HepG2 (cell line): Measurements from ENCODE around the gene ABHD10. TPM values are rescaled to one million over a fixed set of nuclear protein-coding genes. Genes with fewer than 3 reads are reported as not detected.

ENCODE experiments used
- ATAC-seq: fragments of 200-7000 bp; cut with Tn5 transposase; 3 replicates; pipeline ENCODE4 v1.9.1; 2020; ENCODE audit warnings: mild to moderate bottlenecking, moderate library complexity
- BruUV-seq: library from RNA; stranded (reverse); fragments of 400-500 nt; replicated peaks from 2 replicates; lab custom pipeline; 2021; lab: Mats Ljungman, UMichigan
- CTCF ChIA-PET: fragments of 300-600 bp; formaldehyde crosslinking; extraction: SDS; loops from one replicate; lab custom pipeline; 2021; ENCODE audit warnings: low total read pairs, inconsistent platforms, low intra/inter-chr PET ratio; lab: Yijun Ruan, JAX
- POLR2A ChIA-PET: fragments of 350-600 bp; sonication (Branson Sonifier 250); formaldehyde crosslinking; loops from one replicate; lab custom pipeline; 2020; ENCODE audit warnings: antibody characterized with exemption, inconsistent platforms; lab: Yijun Ruan, JAX
- DNase-seq: peaks from one replicate; pipeline ENCODE4 v3.0.0-alpha.2; 2015; ENCODE audit warnings: low spot score
- FAIRE-seq: peaks from 3 replicates; lab custom pipeline; 2011; peaks lifted over from hg19 to GRCh38; lab: Jason Lieb, UNC
- H2AFZ ChIP-seq: one replicate; pipeline ENCODE4 v1.6.1; 2011; ENCODE audit warnings: low read length, inconsistent platforms
- H3K27ac ChIP-seq: fragments of 300-600 bp; 3 replicates; pipeline ENCODE4 v1.8.0; 2011; ENCODE audit warnings: mixed run types, mild to moderate bottlenecking, mixed read lengths, low read length, inconsistent platforms; ENCODE audit not compliant: insufficient read depth; ENCODE audit errors: extremely low read length
- H3K27me3 ChIP-seq, 2 experiments: fragments of 200-600 bp in 1 of 2; 2 replicates in 1 of 2; 3 replicates in 1 of 2; pipeline versions ENCODE4 v1.6.0 to v1.8.0; 2011; ENCODE audit warnings: low read length in 2 of 2, mild to moderate bottlenecking in 2 of 2, moderate library complexity in 2 of 2, inconsistent platforms in 1 of 2; ENCODE audit not compliant: insufficient read depth in 2 of 2, control insufficient read depth in 1 of 2
- H3K36me3 ChIP-seq, 2 experiments: fragments of 200-600 bp in 1 of 2; replicated peaks in 1 of 2; 2 replicates in 1 of 2; 3 replicates in 1 of 2; pipeline versions ENCODE4 v1.5.1 to v1.8.0; 2011; ENCODE audit warnings: low read length in 2 of 2, inconsistent platforms in 1 of 2; ENCODE audit not compliant: insufficient read depth in 2 of 2, control insufficient read depth in 1 of 2
- H3K4me1 ChIP-seq: 2 replicates; pipeline ENCODE4 v1.5.1; 2012; ENCODE audit warnings: low read length, inconsistent platforms; ENCODE audit not compliant: insufficient read depth
- H3K4me2 ChIP-seq: 2 replicates; pipeline ENCODE4 v1.6.0; 2011; ENCODE audit warnings: low read depth, low read length, inconsistent platforms
- H3K4me3 ChIP-seq, 3 experiments: fragments of 200-600 bp in 1 of 3; sonication (generic), shearing (Covaris generic) in 1 of 3; replicated peaks in 1 of 3; 2 replicates each; pipeline ENCODE4 v1.5.1; 2011 to 2016; ENCODE audit warnings: low read length in 3 of 3, inconsistent platforms in 2 of 3, low read depth in 2 of 3, mild to moderate bottlenecking in 2 of 3, control low read depth in 1 of 3, mixed read lengths in 1 of 3; ENCODE audit not compliant: insufficient read depth in 1 of 3
- H3K79me2 ChIP-seq: one replicate; pipeline ENCODE4 v1.6.1; 2011; ENCODE audit warnings: low read length, inconsistent platforms; ENCODE audit not compliant: insufficient read depth
- H3K9ac ChIP-seq: 2 replicates; pipeline ENCODE4 v1.6.0; 2011; ENCODE audit warnings: mild to moderate bottlenecking, low read depth, low read length, inconsistent platforms; ENCODE audit not compliant: insufficient read depth
- H3K9me3 ChIP-seq: 2 replicates; pipeline ENCODE4 v1.5.1; 2012; ENCODE audit warnings: mild to moderate bottlenecking, low read length
- H4K20me1 ChIP-seq: 2 replicates; pipeline ENCODE4 v1.6.0; 2011; ENCODE audit warnings: inconsistent platforms, mild to moderate bottlenecking, low read length, moderate library complexity; ENCODE audit not compliant: insufficient read depth
- ARNTL ChIP-seq: sonication (generic); formaldehyde crosslinking; IDR thresholded peaks from 2 replicates; pipeline ENCODE4 v1.4.0; 2020; ENCODE audit warnings: mild to moderate bottlenecking, missing genetic modification reagents
- ISX ChIP-seq: sonication (generic); formaldehyde crosslinking; conservative IDR thresholded peaks from 2 replicates; pipeline ENCODE4 v1.5.0; 2020; ENCODE audit warnings: missing genetic modification reagents
- JDP2 ChIP-seq: sonication (generic); formaldehyde crosslinking; IDR thresholded peaks from 2 replicates; pipeline ENCODE4 v1.8.1; 2022; ENCODE audit warnings: missing genetic modification reagents, borderline replicate concordance
- MTF2 ChIP-seq: sonication (generic); formaldehyde crosslinking; IDR thresholded peaks from 2 replicates; pipeline ENCODE4 v1.5.0; 2020; ENCODE audit warnings: missing genetic modification reagents, borderline replicate concordance
- NCOR1 ChIP-seq: fragments of 200-600 bp; sonication (generic); IDR thresholded peaks from 2 replicates; pipeline ENCODE4 v1.7.0; 2017; ENCODE audit warnings: antibody characterized with exemption, low read length, borderline replicate concordance
- PHF20 ChIP-seq: sonication (generic); formaldehyde crosslinking; IDR thresholded peaks from 2 replicates; pipeline ENCODE4 v1.5.0; 2020; ENCODE audit warnings: mild to moderate bottlenecking, missing genetic modification reagents
- PRMT3 ChIP-seq: sonication (generic); formaldehyde crosslinking; IDR thresholded peaks from 2 replicates; pipeline ENCODE4 v1.8.1; 2022; ENCODE audit warnings: low read depth, mild to moderate bottlenecking, moderate library complexity, missing genetic modification reagents, borderline replicate concordance
- PTBP1 ChIP-seq: fragments of 200-400 bp; formaldehyde crosslinking; IDR thresholded peaks from 2 replicates; pipeline ENCODE4 v1.6.1; 2018; ENCODE audit warnings: low read length, low read depth; ENCODE audit not compliant: poor library complexity, severe bottlenecking
- RAD51 ChIP-seq: fragments of 450-650 bp; IDR thresholded peaks from 2 replicates; pipeline ENCODE4 v1.6.1; 2016; ENCODE audit warnings: borderline replicate concordance
- SMAD1 ChIP-seq: sonication (generic); formaldehyde crosslinking; IDR thresholded peaks from 2 replicates; pipeline ENCODE4 v1.4.0; 2020; ENCODE audit warnings: missing genetic modification reagents, low read depth, mild to moderate bottlenecking, borderline replicate concordance
- ZNF557 ChIP-seq: sonication (generic); formaldehyde crosslinking; IDR thresholded peaks from 2 replicates; pipeline ENCODE4 v1.4.0; 2020; ENCODE audit warnings: missing genetic modification reagents
- ZNF616 ChIP-seq: sonication (generic); formaldehyde crosslinking; IDR thresholded peaks from 2 replicates; pipeline ENCODE4 v1.5.0; 2020; ENCODE audit warnings: low read depth, mild to moderate bottlenecking, missing genetic modification reagents
- ZNF792 ChIP-seq: IDR thresholded peaks from 2 replicates; pipeline ENCODE4 v1.6.1; 2016
- WGBS: methylation state at CpG from one replicate; pipeline ENCODE4 v1.1.6; 2017; ENCODE audit warnings: low lambda C conversion rate; 5-methylcytosine and 5-hydroxymethylcytosine counted together
- in situ Hi-C: cut with HindIII; loops from 2 replicates; pipeline ENCODE4 v1.10.0; 2017; ENCODE audit warnings: low pct_unique_long_range_greater_than_20kb; ENCODE audit not compliant: extremely low pct_ligation_motif_present
- intact Hi-C: fragments of 100-400 bp; cut with micrococcal nuclease; formaldehyde crosslinking; loops from one replicate; pipeline ENCODE4 v1.10.0; 2022; ENCODE audit not compliant: unreplicated experiment
- polyA plus RNA-seq, 8 experiments: library from polyadenylated mRNA; depleted of rRNA in 3 of 8; stranded (reverse) in 7 of 8; unstranded in 1 of 8; fragments of >200 nt; fragmentation: Illumina TruSeq in 4 of 8; extraction: Trizol in 4 of 8; gene quantifications; 2 replicates each; pipeline versions ENCODE4 v1.2.1 to v1.2.3, GENCODE V29; 2011 to 2016; ENCODE audit warnings: low read depth in 4 of 8, missing spikeins in 1 of 8, mixed read lengths in 1 of 8; ENCODE audit not compliant: insufficient read depth in 1 of 8
- total RNA-seq, 5 experiments: library from RNA; depleted of rRNA; stranded (reverse); fragments of >200 nt; fragmentation: Illumina TruSeq; extraction: Trizol; gene quantifications; 2 replicates each; pipeline ENCODE4 v1.2.3, GENCODE V29; 2016; ENCODE audit warnings: low read depth in 1 of 5
- TF ChIP-seq, protein P1 (sequence below): sonication (generic); formaldehyde crosslinking; conservative IDR thresholded peaks from 2 replicates; pipeline ENCODE4 v1.8.0; 2022; ENCODE audit warnings: missing genetic modification reagents
- TF ChIP-seq, protein P2 (sequence below): IDR thresholded peaks from 2 replicates; pipeline ENCODE4 v1.6.1; 2016; ENCODE audit warnings: mild to moderate bottlenecking

Gene ABHD10
- total and polyA plus RNA-seq, 2 of the 13 experiments (the other 11 are each of a cell fraction or from before 2014, with no cell fraction given) = 22.8 to 50.2 TPM

DNA sequence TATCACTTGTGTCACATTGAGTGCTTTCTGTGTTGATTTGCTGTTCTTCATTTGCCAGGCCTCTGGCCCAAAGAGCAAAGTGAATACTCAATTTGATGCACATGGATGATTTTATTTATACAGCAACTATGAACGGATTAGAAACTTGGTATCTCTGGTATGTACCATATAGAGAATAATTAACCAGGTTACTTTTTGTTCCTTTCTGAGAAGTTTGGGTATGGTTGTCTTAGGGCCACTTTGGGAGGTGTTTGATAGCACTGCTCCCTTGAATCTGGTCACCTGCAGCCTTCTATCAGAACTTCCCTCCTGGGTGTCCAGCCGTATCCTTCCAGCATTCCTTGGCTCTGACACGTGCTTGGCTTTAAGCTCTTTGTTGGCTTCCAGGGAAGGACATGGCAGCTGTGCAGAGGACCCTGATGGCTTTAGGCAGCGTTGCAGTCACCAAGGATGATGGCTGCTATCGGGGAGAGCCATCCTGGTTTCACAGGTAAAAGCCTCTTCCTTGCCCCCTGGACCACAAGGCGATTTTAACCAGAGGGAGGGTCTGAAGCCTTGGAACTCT is 32.6 kb downstream of the ABHD10 start (continued):
- TF ChIP-seq, protein P1, sequence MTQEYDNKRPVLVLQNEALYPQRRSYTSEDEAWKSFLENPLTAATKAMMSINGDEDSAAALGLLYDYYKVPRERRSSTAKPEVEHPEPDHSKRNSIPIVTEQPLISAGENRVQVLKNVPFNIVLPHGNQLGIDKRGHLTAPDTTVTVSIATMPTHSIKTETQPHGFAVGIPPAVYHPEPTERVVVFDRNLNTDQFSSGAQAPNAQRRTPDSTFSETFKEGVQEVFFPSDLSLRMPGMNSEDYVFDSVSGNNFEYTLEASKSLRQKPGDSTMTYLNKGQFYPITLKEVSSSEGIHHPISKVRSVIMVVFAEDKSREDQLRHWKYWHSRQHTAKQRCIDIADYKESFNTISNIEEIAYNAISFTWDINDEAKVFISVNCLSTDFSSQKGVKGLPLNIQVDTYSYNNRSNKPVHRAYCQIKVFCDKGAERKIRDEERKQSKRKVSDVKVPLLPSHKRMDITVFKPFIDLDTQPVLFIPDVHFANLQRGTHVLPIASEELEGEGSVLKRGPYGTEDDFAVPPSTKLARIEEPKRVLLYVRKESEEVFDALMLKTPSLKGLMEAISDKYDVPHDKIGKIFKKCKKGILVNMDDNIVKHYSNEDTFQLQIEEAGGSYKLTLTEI (CRISPR knock-in tag) = no peak
- TF ChIP-seq ZNF557 (CRISPR knock-in tag) (no peak), NCOR1 (no peak), ISX (CRISPR knock-in tag) (no peak)
- TF ChIP-seq, all 625 proteins: peak for 0

DNA sequence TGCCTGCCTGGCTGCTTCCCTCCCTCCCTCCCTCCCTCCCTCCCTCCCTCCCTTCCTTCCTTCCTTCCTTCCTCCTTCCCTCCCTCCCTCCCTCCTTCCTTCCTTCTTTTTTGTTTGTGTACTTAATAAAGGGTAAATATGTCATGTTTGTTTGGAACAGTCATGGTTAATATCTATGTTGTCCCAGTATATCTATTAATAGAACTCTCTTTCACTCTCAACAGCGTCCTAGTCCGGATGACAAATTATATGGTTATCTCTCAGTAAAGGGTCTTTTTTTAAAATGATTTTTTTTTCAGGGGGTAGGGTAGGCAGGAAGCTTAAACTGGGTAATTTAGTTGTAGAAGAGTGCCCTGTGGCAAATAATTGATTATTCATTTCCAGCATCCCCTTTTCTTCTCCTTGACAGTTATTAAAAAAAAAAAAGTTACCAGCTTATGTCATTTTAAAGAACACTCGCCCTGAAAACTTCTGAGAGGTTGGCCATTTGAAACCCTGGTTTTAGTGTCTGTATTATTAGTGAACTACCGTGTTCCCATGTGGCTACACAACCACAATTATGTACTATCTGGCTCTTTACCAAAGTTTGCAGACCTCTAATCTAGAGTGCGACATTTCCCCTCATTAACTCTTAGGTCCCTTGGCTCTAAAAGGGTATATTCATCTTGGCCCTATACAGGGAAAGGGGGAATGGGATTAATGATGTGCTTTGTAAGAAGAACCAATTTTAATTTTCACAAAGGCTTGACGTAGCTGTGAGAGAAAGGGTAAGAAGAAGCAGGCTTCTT is 33.6 kb downstream of the ABHD10 start:
- TF ChIP-seq MTF2 (CRISPR knock-in tag) (no peak), ZNF792 (no peak), PTBP1 (no peak), RAD51 (no peak), ZNF616 (CRISPR knock-in tag) (no peak), PHF20 (CRISPR knock-in tag) (no peak), SMAD1 (CRISPR knock-in tag) (no peak), PRMT3 (no peak), ARNTL (CRISPR knock-in tag) (no peak), JDP2 (no peak)
- TF ChIP-seq, protein P2, sequence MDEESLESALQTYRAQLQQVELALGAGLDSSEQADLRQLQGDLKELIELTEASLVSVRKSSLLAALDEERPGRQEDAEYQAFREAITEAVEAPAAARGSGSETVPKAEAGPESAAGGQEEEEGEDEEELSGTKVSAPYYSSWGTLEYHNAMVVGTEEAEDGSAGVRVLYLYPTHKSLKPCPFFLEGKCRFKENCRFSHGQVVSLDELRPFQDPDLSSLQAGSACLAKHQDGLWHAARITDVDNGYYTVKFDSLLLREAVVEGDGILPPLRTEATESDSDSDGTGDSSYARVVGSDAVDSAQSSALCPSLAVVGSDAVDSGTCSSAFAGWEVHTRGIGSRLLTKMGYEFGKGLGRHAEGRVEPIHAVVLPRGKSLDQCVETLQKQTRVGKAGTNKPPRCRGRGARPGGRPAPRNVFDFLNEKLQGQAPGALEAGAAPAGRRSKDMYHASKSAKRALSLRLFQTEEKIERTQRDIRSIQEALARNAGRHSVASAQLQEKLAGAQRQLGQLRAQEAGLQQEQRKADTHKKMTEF = no peak
- Histone ChIP-seq H3K9ac (no peak overlapping the region), H3K9me3 (no peaks in the 10 kb centered on the region), H3K4me2 (peak overlapping the region; percentile 99; the same call in 1 of the 2 replicates), H3K27me3 (peaks cover 0 to 5% of the 10 kb centered on the region in 2 experiments; a peak in 1 of 5 replicates), H2AFZ (no peak overlapping the region), H3K36me3 (no peaks in the 10 kb centered on the region), H3K79me2 (no peaks in the 10 kb centered on the region), H4K20me1 (no peaks in the 10 kb centered on the region), H3K4me1 (peaks cover 17% of the 10 kb centered on the region), H3K4me3 (no peak overlapping the region), H3K27ac (no peak overlapping the region)
- DNase-seq (no peak), FAIRE-seq (no peak), ATAC-seq (no peak)
- intact Hi-C loops = loop anchor here (10.0 kb wide), 1 partner anchor 438 kb away; no protein-coding TSS in a partner anchor
- CTCF ChIA-PET = interaction anchor here (2.0 to 2.3 kb wide), 2 partner anchors 24 to 344 kb away, joined by 6 to 28 read pairs; no protein-coding TSS in a partner anchor
- POLR2A ChIA-PET = interaction anchor here (1.1 to 1.7 kb wide), 5 partner anchors 9 to 33 kb away, joined by 3 to 21 read pairs (median 5); partner anchors contain the start of genes ABHD10 and TAGLN3
- in situ Hi-C loops = no loop called here
- BruUV-seq = no TSS peak
- 63% methylated on average over 6 of the region's 6 CpGs for WGBS
